ENCODE measurements around the gene SNX30. TPM values are rescaled to one million over a fixed set of nuclear protein-coding genes. Genes with fewer than 3 reads are reported as not detected.

SNX30 gene
- polyA plus RNA-seq, 3 donors from 2014 or later = 1.1 to 3.1 (median 2.1) TPM

DNA sequence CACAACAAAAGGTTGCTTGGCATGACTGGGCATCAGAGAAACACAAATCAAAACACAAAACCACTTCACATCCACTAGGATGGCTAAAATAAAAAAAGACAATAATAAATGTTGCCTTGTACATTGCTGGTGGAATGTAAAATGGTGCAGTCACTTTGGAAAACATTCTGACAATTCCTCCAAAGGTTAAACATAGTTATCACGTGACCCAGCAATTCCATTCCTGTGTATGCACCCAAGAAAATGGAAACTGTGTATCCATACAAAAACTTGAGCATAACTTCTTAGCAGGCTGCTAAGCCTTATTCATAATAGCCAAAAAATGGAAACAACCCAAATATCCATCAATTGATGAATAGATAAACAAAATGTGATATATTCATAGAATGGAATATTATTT is 150.3 kb downstream of the SNX30 start:
- no peak overlapping the region for H3K27ac Mint-ChIP-seq
- H3K4me1 Mint-ChIP-seq = no peaks in the 10 kb centered on the region
- H3K4me3 Mint-ChIP-seq = no peak overlapping the region
- no peaks in the 10 kb centered on the region for H3K36me3 Mint-ChIP-seq
- H3K9me3 Mint-ChIP-seq = no peaks in the 10 kb centered on the region
- peaks cover 0 to 33% (median 6%) of the 10 kb centered on the region in 3 donors for H3K27me3 Mint-ChIP-seq (ENCODE audit: low read depth in 3 of 3)
- DNase-seq = no peak

DNA sequence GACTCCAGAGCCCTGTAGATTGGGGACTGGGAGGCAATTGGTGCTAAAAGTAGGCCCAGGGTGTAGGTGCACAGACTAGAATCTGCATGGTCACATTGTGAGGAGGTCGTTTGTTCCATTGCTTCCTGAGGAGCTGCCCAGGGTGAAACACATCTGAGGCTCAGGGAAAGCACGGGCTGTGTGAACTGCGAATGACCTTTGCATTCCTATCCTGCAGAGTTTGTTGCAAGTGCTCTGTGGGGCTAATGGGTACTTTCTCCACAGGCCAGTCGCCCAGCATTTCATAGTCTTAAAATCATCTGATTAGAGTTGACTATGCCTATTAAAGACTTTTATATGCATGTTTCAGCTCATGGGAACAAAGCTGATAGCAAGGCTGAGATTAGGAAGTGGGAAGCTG is 154.5 kb downstream of the SNX30 start:
- no peak overlapping the region for H3K4me3 Mint-ChIP-seq
- no peak for DNase-seq
- no peaks in the 10 kb centered on the region for H3K4me1 Mint-ChIP-seq
- peaks cover 0 to 13% (median 3%) of the 10 kb centered on the region in 3 donors for H3K27me3 Mint-ChIP-seq (ENCODE audit: low read depth in 3 of 3)
- H3K9me3 Mint-ChIP-seq = no peaks in the 10 kb centered on the region
- H3K27ac Mint-ChIP-seq = no peak overlapping the region
- H3K36me3 Mint-ChIP-seq = no peaks in the 10 kb centered on the region

DNA sequence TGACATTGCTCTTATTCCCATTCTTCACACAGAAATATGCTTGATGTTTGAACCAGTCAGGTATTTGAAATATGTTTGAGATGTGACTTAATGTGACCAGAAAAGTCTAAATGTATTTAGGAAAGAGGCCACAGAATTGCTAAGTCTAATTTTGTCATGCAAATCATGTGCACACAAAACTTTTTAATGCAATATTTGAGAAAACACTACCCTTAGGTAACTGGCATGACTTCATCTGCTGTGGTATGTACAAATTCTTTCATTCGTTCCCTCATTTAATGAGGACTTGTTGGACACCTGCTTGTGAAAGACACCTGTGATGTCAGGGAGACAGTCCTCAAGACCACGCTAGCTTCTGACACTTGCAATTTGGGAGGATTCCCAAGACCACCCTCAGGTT is 161.2 kb downstream of the SNX30 start:
- Mint-ChIP-seq H3K36me3 (no peaks in the 10 kb centered on the region), H3K9me3 (no peaks in the 10 kb centered on the region), H3K4me3 (no peak overlapping the region), H3K27me3 (ENCODE audit: low read depth in 3 of 3) (peaks cover 0 to 2% (median 0%) of the 10 kb centered on the region in 3 donors), H3K4me1 (no peaks in the 10 kb centered on the region), H3K27ac (no peak overlapping the region)
- no peak for DNase-seq

DNA sequence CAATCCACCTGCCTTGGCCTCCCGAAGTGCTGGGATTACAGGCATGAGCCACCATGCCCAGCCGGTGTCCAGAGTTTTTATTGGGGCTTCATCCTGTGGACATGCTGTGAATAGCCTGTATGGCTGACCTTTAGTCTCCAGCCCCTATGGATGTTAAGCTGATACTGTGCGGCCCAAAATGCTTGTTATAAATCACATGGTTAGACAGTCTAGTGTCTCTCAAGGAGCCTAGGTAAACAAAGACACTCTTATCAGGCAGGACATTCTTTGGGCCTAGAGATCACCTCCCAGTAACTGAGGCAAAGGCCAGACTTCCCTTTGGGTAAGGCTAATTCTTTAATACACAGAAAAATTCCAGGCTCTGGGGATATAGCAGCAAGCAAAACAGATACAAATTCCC is 162.1 kb downstream of the SNX30 start:
- H3K27ac Mint-ChIP-seq = no peak overlapping the region
- H3K36me3 Mint-ChIP-seq = no peaks in the 10 kb centered on the region
- no peaks in the 10 kb centered on the region for H3K4me1 Mint-ChIP-seq
- H3K4me3 Mint-ChIP-seq = no peak overlapping the region
- no peak for DNase-seq
- H3K9me3 Mint-ChIP-seq = no peaks in the 10 kb centered on the region
- H3K27me3 Mint-ChIP-seq (ENCODE audit: low read depth in 3 of 3) = peaks cover 0 to 2% (median 0%) of the 10 kb centered on the region in 3 donors

DNA sequence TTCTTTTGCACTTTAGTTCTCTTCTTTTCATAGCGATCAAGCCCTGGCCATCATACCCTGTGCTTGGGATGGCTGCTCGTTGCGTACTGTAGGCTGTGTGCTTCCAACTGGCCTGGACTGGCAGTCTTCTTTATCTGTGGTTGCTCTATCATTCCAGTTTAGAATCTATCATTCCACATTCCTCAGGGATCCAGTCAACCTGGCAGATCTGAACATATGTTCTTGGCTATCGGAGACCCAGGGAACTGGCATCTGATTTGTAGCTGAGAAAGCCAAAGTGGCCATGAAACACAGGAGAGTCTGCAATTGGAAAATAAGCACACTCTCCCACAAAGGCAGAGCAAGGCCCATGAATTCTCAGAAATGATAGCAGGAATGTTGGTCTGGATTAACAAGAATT is 162.8 kb downstream of the SNX30 start:
- H3K36me3 Mint-ChIP-seq = no peaks in the 10 kb centered on the region
- no peak overlapping the region for H3K27ac Mint-ChIP-seq
- no peak overlapping the region for H3K4me3 Mint-ChIP-seq
- H3K9me3 Mint-ChIP-seq = no peaks in the 10 kb centered on the region
- no peak for DNase-seq
- H3K27me3 Mint-ChIP-seq (ENCODE audit: low read depth in 3 of 3) = peaks cover 0 to 2% (median 0%) of the 10 kb centered on the region in 3 donors
- H3K4me1 Mint-ChIP-seq = no peaks in the 10 kb centered on the region

DNA sequence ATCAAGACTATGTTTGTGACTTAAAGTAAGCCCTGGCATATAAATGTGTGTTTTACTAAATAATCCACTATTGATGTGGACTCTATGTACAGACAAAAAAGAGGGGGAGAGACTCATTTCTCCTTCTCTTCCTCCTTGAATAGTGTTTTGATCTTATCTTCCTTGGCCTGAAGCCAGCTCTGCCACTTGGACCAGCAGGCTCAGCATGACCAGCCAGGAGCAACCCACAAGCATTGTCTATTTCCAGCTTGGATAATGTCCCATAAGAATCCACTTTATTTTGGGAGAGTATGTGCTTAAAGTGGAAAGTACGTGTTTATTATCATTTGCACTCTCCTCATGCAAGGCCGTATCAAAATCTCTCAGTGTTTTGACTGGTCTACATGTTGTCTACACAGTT is 164.0 kb downstream of the SNX30 start:
- H3K4me1 Mint-ChIP-seq = no peaks in the 10 kb centered on the region
- H3K36me3 Mint-ChIP-seq = no peaks in the 10 kb centered on the region
- H3K27ac Mint-ChIP-seq = no peak overlapping the region
- H3K27me3 Mint-ChIP-seq (ENCODE audit: low read depth in 3 of 3) = peaks cover 0 to 2% (median 2%) of the 10 kb centered on the region in 3 donors
- no peak overlapping the region for H3K4me3 Mint-ChIP-seq
- H3K9me3 Mint-ChIP-seq = no peaks in the 10 kb centered on the region
- no peak for DNase-seq

DNA sequence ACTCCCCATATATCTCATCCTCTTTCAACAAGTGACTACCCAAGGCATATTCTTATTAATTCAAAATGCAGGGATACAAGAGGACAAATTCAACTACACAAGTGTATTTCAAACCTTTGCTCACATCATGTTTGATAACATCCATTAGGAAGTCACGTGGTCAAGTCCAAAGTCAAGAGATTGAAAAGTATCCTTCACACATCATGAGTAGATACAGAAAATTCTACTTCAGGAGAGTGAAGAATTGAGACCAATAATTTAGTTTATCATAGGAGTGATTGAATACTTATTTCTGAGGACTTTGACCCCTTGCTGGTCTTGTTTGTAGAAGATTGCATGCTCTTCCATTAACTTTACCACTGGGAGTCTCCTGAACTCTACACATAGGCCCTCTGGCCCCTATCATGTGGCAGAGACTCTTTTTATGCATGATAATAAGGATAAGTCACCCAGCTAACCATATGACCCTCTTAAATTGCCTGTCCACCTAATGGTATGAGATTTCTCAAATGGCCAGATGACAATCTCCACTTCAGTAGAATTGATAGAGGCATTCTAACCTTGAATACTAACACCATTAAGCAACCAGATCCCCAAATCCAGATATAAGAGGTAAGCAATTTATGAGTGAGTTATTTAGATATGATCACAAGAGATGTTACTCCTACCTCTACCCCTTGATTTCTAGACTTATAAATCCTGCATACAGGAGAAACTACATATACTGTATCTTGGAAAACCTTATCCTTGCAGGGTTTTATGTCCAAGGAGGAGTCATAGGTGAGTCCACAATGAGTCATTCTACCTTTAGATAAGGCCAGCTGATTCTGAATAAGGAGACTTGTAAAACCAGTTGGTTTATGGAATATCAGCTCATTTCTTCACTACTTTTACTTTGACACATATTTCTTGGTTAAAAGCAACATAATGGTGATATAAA is 166.8 kb downstream of the SNX30 start:
- Mint-ChIP-seq H3K9me3 (no peaks in the 10 kb centered on the region), H3K4me1 (no peaks in the 10 kb centered on the region), H3K4me3 (no peak overlapping the region), H3K27me3 (ENCODE audit: low read depth in 3 of 3) (peaks cover 0 to 4% (median 2%) of the 10 kb centered on the region in 3 donors), H3K36me3 (no peaks in the 10 kb centered on the region), H3K27ac (no peak overlapping the region)
- no peak for DNase-seq

DNA sequence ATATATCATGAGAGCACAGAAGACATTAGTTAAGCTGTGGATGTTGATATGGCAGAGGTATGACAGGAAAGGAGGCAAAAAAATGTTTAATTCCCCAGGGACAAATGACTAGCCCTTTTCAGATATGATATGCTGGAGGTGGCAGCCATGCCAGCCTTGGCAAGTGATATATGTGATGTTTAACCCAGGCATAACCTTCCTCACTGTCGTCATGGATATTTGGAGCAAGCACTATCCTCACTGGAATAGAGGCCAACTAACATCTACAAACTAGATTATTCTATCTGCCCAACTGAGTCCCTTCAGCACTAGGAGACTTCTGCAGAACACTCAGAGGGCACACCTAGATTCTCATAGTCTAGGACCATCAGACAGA is 167.4 kb downstream of the SNX30 start:
- Mint-ChIP-seq H3K27ac (no peak overlapping the region), H3K36me3 (no peaks in the 10 kb centered on the region), H3K4me3 (no peak overlapping the region), H3K27me3 (ENCODE audit: low read depth in 3 of 3) (peaks cover 0 to 7% (median 2%) of the 10 kb centered on the region in 3 donors), H3K9me3 (no peaks in the 10 kb centered on the region), H3K4me1 (no peaks in the 10 kb centered on the region)
- no peak for DNase-seq

DNA sequence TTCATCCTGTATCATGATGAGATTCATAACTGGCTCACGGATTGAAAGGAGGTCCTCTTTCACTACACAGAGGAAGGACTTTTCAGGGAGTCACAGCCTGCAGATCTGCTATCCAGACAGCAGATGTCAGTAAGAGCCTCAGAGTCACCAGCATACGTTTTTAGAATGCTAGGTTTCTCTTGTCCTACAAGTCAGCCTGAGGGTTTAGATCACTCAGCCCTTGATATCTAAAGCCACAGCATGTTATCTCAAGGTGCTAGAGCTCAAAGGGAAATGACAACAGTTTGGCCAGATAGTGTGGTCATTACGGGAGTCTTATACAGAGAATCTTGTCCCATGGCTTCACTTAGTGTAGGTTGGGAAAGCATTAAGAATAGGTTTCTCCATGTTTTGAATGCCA is 171.0 kb downstream of the SNX30 start:
- no peak overlapping the region for H3K4me3 Mint-ChIP-seq
- no peaks in the 10 kb centered on the region for H3K9me3 Mint-ChIP-seq
- no peaks in the 10 kb centered on the region for H3K4me1 Mint-ChIP-seq
- no peaks in the 10 kb centered on the region for H3K36me3 Mint-ChIP-seq
- DNase-seq = no peak
- peaks cover 2 to 10% (median 3%) of the 10 kb centered on the region in 3 donors for H3K27me3 Mint-ChIP-seq (ENCODE audit: low read depth in 3 of 3)
- no peak overlapping the region for H3K27ac Mint-ChIP-seq

Other genes with a start within 250 kb of the SNX30 start
- 10 to 100 TPM; 27.9 to 39.6 (median 34.3) TPM for gene INIP, start 32.6 kb upstream of the SNX30 start, polyA plus RNA-seq
- gene SLC46A2, start 140.1 kb downstream of the SNX30 start, polyA plus RNA-seq = under 1 TPM; 0.13 to 0.96 (median 0.16) TPM